Mucosa of rectum (tissue), 2 donors: ENCODE measurements around the gene C16orf90.
A peak's percentile ranks its signal among the peaks of the same experiment; 100 is the strongest.

Source experiments
- H3K27ac ChIP-seq, 2 donors: one replicate each; pipeline ENCODE4 v1.7.0; 2013; ENCODE audit warnings: inconsistent platforms in 2 of 2, low read depth in 2 of 2, low read length in 2 of 2
- H3K27me3 ChIP-seq, 2 donors: one replicate each; pipeline ENCODE4 v1.7.0; 2013; ENCODE audit warnings: low read length in 2 of 2; ENCODE audit not compliant: control insufficient read depth in 2 of 2, insufficient read depth in 2 of 2
- H3K36me3 ChIP-seq, 2 donors: one replicate each; pipeline ENCODE4 v1.7.0; 2013; ENCODE audit warnings: low read length in 2 of 2; ENCODE audit not compliant: control insufficient read depth in 2 of 2, insufficient read depth in 2 of 2
- H3K4me1 ChIP-seq, 2 donors: one replicate each; pipeline ENCODE4 v1.7.0; 2013; ENCODE audit warnings: low read length in 2 of 2, mild to moderate bottlenecking in 1 of 2; ENCODE audit not compliant: control insufficient read depth in 2 of 2, insufficient read depth in 2 of 2
- H3K4me3 ChIP-seq, 2 donors: one replicate each; pipeline ENCODE4 v1.7.0; 2013; ENCODE audit warnings: low read length in 2 of 2
- H3K9ac ChIP-seq, 2 donors: one replicate each; pipeline ENCODE4 v1.7.0; 2013; ENCODE audit warnings: low read length in 2 of 2, low read depth in 1 of 2, mild to moderate bottlenecking in 1 of 2
- H3K9me3 ChIP-seq, 2 donors: one replicate each; pipeline ENCODE4 v1.7.0; 2013; ENCODE audit warnings: low read length in 2 of 2; ENCODE audit not compliant: control insufficient read depth in 2 of 2
- donor health status: healthy.
- donor health status: Normal muscosa, but diverticular disease.

The C16orf90 gene

GRCh38 chr16:3457434-3458252, 37.6 kb downstream of the C16orf90 start:
- H3K9me3 ChIP-seq: no peaks in the 10 kb centered on the region
- peaks cover 35 to 51% of the 10 kb centered on the region in 2 donors for H3K4me1 ChIP-seq
- peak overlapping the region; percentile 88 to 94 for H3K4me3 ChIP-seq
- peak overlapping the region; percentile 83 to 97 for H3K9ac ChIP-seq
- no peaks in the 10 kb centered on the region for H3K27me3 ChIP-seq
- peak overlapping the region; percentile 97 to 98 for H3K27ac ChIP-seq
- peaks cover 0 to 2% of the 10 kb centered on the region in 2 donors for H3K36me3 ChIP-seq

- Histone ChIP-seq H3K9ac (no peak overlapping the region), H3K27me3 (no peaks in the 10 kb centered on the region), H3K9me3 (no peaks in the 10 kb centered on the region), H3K27ac (no peak overlapping the region), H3K4me1 (peaks cover 23 to 27% of the 10 kb centered on the region in 2 donors), H3K4me3 (no peak overlapping the region), H3K36me3 (no peaks in the 10 kb centered on the region)
These were observed 40.6 kb downstream of the C16orf90 start for GRCh38 chr16:3454631-3455147.

GRCh38 chr16:3454093-3454492, 41.2 kb downstream of the C16orf90 start:
- Histone ChIP-seq H3K27me3 (no peaks in the 10 kb centered on the region), H3K36me3 (no peaks in the 10 kb centered on the region), H3K9me3 (no peaks in the 10 kb centered on the region), H3K4me1 (peaks cover 17 to 21% of the 10 kb centered on the region in 2 donors), H3K4me3 (no peak overlapping the region), H3K27ac (no peak overlapping the region), H3K9ac (no peak overlapping the region)

GRCh38 chr16:3444032-3444388, 51.3 kb downstream of the C16orf90 start:
- H3K4me1 ChIP-seq: peaks cover 8 to 12% of the 10 kb centered on the region in 2 donors

More at GRCh38 chr16:3444032-3444388, 51.3 kb downstream of the C16orf90 start:
- no peaks in the 10 kb centered on the region for H3K27me3 ChIP-seq
- H3K27ac ChIP-seq: peak overlapping the region; percentile 80 to 82
- peaks cover 0 to 4% of the 10 kb centered on the region in 2 donors for H3K9me3 ChIP-seq
- H3K36me3 ChIP-seq: peaks cover 3 to 11% of the 10 kb centered on the region in 2 donors
- H3K4me3 ChIP-seq: peak overlapping the region; percentile 68 to 84
- peak overlapping the region; percentile 73 to 77 for H3K9ac ChIP-seq
